ENCODE data around the gene ANAPC16.

Gene ANAPC16

GRCh38 chr10:72270607-72271281, 54.9 kb downstream of the ANAPC16 start:
- TF ChIP-seq CTCF (conservative IDR thresholded peaks at IDR 0.05; ENCODE audit: low read depth): no peak
- no peak for DNase-seq (ENCODE audit: low spot score)
- ChIA-PET CTCF (interaction anchor here (0.7 kb wide), 1 partner anchor 10 kb away, joined by 3 read pairs; no protein-coding TSS in a partner anchor), POLR2A (ENCODE audit: low non-redundant PET) (interaction anchor here (0.6 kb wide), 1 partner anchor 10 kb away, joined by 4 read pairs; no protein-coding TSS in a partner anchor)
- H3K27ac ChIP-seq: peak overlapping the region; percentile 100

- peak overlapping the region; percentile 100 for H3K27ac ChIP-seq
- ChIA-PET POLR2A (ENCODE audit: low non-redundant PET) (interaction anchor here (0.6 to 6.9 kb wide), 21 partner anchors 9 to 778 kb away, joined by 3 to 86 read pairs (median 4); no protein-coding TSS in a partner anchor), CTCF (interaction anchor here (0.6 to 3.8 kb wide), 5 partner anchors 10 to 759 kb away, joined by 4 to 16 read pairs (median 5); no protein-coding TSS in a partner anchor)
- DNase-seq (ENCODE audit: low spot score): peak; percentile 90
- no peak for TF ChIP-seq CTCF (conservative IDR thresholded peaks at IDR 0.05; ENCODE audit: low read depth)
Measured at GRCh38 chr10:72272689-72273409, 57.0 kb downstream of the ANAPC16 start.

GRCh38 chr10:72273410-72274212, 57.8 kb downstream of the ANAPC16 start, which contains the start of gene DDIT4:
Gene DDIT4 (plus strand): TSS chr10:72273924. CDS start chr10:72274217, 293 bp downstream.
- TF ChIP-seq CTCF (conservative IDR thresholded peaks at IDR 0.05; ENCODE audit: low read depth): no peak
- ChIA-PET CTCF (interaction anchor here (0.6 to 3.8 kb wide), 7 partner anchors 13 to 1807 kb away, joined by 3 to 16 read pairs (median 5); no protein-coding TSS in a partner anchor), POLR2A (ENCODE audit: low non-redundant PET) (interaction anchor here (0.5 to 6.9 kb wide), 22 partner anchors 9 to 149 kb away, joined by 3 to 86 read pairs (median 4); no protein-coding TSS in a partner anchor)
- peak; percentile 100 for DNase-seq (ENCODE audit: low spot score)
- H3K27ac ChIP-seq: peak within 1 kb of the TSS; percentile 100

DNA sequence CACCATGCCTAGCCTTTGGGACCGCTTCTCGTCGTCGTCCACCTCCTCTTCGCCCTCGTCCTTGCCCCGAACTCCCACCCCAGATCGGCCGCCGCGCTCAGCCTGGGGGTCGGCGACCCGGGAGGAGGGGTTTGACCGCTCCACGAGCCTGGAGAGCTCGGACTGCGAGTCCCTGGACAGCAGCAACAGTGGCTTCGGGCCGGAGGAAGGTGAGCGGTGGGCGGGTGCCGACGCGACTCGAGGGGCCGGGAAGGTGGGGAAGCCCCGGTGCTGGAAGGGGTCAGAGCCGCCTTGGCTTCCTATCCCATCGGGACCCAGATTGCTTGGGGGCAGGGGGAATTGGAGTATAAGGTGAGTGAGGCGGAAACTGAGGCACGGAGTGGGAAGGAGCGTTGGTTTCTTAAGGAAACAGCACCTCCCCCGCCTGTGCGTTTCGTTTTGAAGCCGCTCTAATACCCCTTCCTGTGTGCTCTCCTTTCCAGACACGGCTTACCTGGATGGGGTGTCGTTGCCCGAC, 58.5 kb downstream of the ANAPC16 start:
- no peak for DNase-seq (ENCODE audit: low spot score)
- CTCF ChIA-PET: interaction anchor here (0.5 to 3.8 kb wide), 21 partner anchors 9 to 1808 kb away, joined by 3 to 29 read pairs (median 5); partner anchors contain the start of genes ANAPC16 and ASCC1
- peak overlapping the region; percentile 100 for H3K27ac ChIP-seq
- POLR2A ChIA-PET (ENCODE audit: low non-redundant PET): interaction anchor here (0.6 to 6.9 kb wide), 12 partner anchors 14 to 102 kb away, joined by 3 to 86 read pairs (median 4); no protein-coding TSS in a partner anchor
- TF ChIP-seq CTCF (conservative IDR thresholded peaks at IDR 0.05; ENCODE audit: low read depth): no peak

- H3K27ac ChIP-seq: peak overlapping the region; percentile 100
- CTCF ChIA-PET: interaction anchor here (0.5 to 3.8 kb wide), 24 partner anchors 9 to 226 kb away, joined by 3 to 29 read pairs (median 4); partner anchors contain the start of genes ANAPC16 and ASCC1
- no peak for DNase-seq (ENCODE audit: low spot score)
Measured at GRCh38 chr10:72274730-72275350, 59.0 kb downstream of the ANAPC16 start.

More at GRCh38 chr10:72274730-72275350, 59.0 kb downstream of the ANAPC16 start:
- POLR2A ChIA-PET (ENCODE audit: low non-redundant PET): interaction anchor here (0.6 to 6.9 kb wide), 7 partner anchors 11 to 58 kb away, joined by 3 to 86 read pairs (median 8); no protein-coding TSS in a partner anchor
- peak; percentile 61 for TF ChIP-seq CTCF (conservative IDR thresholded peaks at IDR 0.05; ENCODE audit: low read depth)
